Pancreas (tissue), 10 donors: ENCODE data around the gene EEF1AKMT3. TPM values are rescaled to one million over a fixed set of nuclear protein-coding genes. Genes with fewer than 3 reads are reported as not detected.

ENCODE experiments used
- ATAC-seq, 4 donors: fragments of 200-7000 bp; cut with Tn5 transposase; one replicate each; pipeline versions ENCODE4 v1.8.0 to v1.9.1; 2020; ENCODE audit warnings: mild to moderate bottlenecking in 4 of 4, moderate library complexity in 4 of 4
- DNase-seq, 6 donors: peaks; one replicate each; pipeline ENCODE4 v3.0.0-alpha.2; 2020
- FAIRE-seq: peaks from 2 replicates; lab custom pipeline; 2012; peaks lifted over from hg19 to GRCh38; lab: Jason Lieb, UNC
- H3K27ac ChIP-seq, 4 donors: fragments of 200-600 bp; sonication (generic); 1 replicate in 3 of 4; 2 replicates in 1 of 4; pipeline versions ENCODE4 v1.5.0 to v1.8.0; 2020
- H3K27me3 ChIP-seq, 4 donors: fragments of 200-600 bp; one replicate each; pipeline ENCODE4 v1.8.0; 2021
- H3K36me3 ChIP-seq, 3 donors: fragments of 200-600 bp; sonication (generic) in 1 of 3; one replicate each; pipeline versions ENCODE4 v1.5.0 to v1.8.0; 2020 to 2021
- H3K4me1 ChIP-seq, 3 donors: fragments of 200-600 bp; one replicate each; pipeline ENCODE4 v1.8.0; 2021
- H3K4me3 ChIP-seq, 4 donors: fragments of 200-600 bp; sonication (generic) in 2 of 4; one replicate each; pipeline versions ENCODE4 v1.5.0 to v1.8.0; 2020 to 2021
- H3K9me3 ChIP-seq, 4 donors: fragments of 200-600 bp; one replicate each; pipeline ENCODE4 v1.8.0; 2021
- WGBS, 2 donors: extraction: QIAGEN DNeasy Blood & Tissue Kit; methylation state at CpG; one replicate each; pipeline ENCODE4 v1.1.7; 2013; 5-methylcytosine and 5-hydroxymethylcytosine counted together
- intact Hi-C, 3 donors: fragments of 100-400 bp; cut with DNase I; formaldehyde crosslinking; loops; one replicate each; pipeline versions ENCODE4 v1.11.1 to v1.14.2; 2022
- polyA plus RNA-seq, 2 donors: library from polyadenylated mRNA; stranded (reverse); fragments of 200-250 nt; gene quantifications; one replicate each; pipeline ENCODE4 v1.2.3, GENCODE V29; 2013
- total RNA-seq, 6 donors: library from RNA; stranded (reverse); fragmentation: NEBNext Ultra II Directional in 4 of 6; extraction: Animal tissue kit (Norgen Biotek cat#: 25700) in 4 of 6; gene quantifications; one replicate each; pipeline versions ENCODE4 v1.2.1 to v1.2.4, GENCODE V29; 2021 to 2023
- TF ChIP-seq, protein P1 (sequence below), 4 donors: fragments of 200-600 bp; sonication (generic) in 3 of 4; IDR thresholded peaks; one replicate each; pipeline versions ENCODE4 v1.5.0 to v1.8.0; 2021; ENCODE audit warnings: antibody characterized with exemption in 4 of 4
- donor health status: healthy with polysubstance abuse.
- donor health status: DM: no; HTN: no; CAD: no; lungs with moderate emphysema.
- donor health status: DM: no; HTN: no; CAD: no.
- donor health status: control.
- donor health status: control.
- donor health status: Bipolar disorder and iron deficiency.
- donor health status: DM: yes; HTN: yes; CAD: no.
- donor health status: DM: no; HTN: no; CAD: no.
- donor health status: DM: no; HTN: no; CAD: no.
- donor health status: DM: yes; HTN: yes; CAD: no.

EEF1AKMT3 gene
- total and polyA plus RNA-seq, 8 donors, result 3.7 to 20.8 (median 14.4) TPM

DNA sequence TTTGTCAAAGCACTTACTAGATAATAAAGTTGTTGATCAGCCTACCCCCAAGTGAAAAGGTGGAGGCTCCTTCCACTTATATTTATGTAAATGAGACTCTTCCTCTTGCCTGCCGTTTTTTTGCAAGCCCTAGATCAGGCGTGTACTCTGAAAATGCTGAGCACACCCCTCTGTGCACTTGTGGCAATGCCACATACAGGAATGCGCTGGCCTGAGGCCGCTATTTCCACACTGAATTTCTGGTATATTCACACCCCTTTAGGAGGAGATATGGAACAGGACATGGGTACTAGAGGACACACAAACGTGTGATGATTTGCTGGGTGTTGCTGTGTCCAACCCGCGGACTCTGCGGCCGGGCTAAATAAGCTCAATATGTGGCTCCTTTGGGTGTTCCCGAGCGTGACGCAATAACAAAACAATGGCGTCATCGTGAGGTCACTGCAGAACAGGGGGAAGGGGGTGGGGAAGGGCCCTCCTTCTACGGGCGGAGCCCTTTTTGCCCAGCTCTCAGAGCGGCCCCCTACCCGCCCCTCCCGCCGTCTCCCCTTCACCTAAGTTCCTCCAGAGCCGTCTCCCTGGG, 28.1 kb upstream of the EEF1AKMT3 start:
- TF ChIP-seq, protein P1, sequence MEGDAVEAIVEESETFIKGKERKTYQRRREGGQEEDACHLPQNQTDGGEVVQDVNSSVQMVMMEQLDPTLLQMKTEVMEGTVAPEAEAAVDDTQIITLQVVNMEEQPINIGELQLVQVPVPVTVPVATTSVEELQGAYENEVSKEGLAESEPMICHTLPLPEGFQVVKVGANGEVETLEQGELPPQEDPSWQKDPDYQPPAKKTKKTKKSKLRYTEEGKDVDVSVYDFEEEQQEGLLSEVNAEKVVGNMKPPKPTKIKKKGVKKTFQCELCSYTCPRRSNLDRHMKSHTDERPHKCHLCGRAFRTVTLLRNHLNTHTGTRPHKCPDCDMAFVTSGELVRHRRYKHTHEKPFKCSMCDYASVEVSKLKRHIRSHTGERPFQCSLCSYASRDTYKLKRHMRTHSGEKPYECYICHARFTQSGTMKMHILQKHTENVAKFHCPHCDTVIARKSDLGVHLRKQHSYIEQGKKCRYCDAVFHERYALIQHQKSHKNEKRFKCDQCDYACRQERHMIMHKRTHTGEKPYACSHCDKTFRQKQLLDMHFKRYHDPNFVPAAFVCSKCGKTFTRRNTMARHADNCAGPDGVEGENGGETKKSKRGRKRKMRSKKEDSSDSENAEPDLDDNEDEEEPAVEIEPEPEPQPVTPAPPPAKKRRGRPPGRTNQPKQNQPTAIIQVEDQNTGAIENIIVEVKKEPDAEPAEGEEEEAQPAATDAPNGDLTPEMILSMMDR (IDR thresholded peaks at IDR 0.05), result no peak
- peak in 4 of 6 donors; percentile 69 to 82 (median 75) for DNase-seq
- H3K27ac ChIP-seq, result peak overlapping the region; percentile 86 to 95 (median 91)
- intact Hi-C loops, result no loop called here
- ATAC-seq, result peak; percentile 72 to 76 (median 76)
- H3K4me1 ChIP-seq, result peaks cover 0 to 8% (median 0%) of the 10 kb centered on the region in 3 donors
- FAIRE-seq, result no peak
- 5 to 6% methylated on average over 21 of the region's 21 CpGs for WGBS, 2 donors
- H3K27me3 ChIP-seq, result no peaks in the 10 kb centered on the region
- H3K4me3 ChIP-seq, result peak overlapping the region; percentile 23 to 68 (median 64)
- no peaks in the 10 kb centered on the region for H3K9me3 ChIP-seq
- peaks cover 0 to 19% (median 12%) of the 10 kb centered on the region in 3 donors for H3K36me3 ChIP-seq

DNA sequence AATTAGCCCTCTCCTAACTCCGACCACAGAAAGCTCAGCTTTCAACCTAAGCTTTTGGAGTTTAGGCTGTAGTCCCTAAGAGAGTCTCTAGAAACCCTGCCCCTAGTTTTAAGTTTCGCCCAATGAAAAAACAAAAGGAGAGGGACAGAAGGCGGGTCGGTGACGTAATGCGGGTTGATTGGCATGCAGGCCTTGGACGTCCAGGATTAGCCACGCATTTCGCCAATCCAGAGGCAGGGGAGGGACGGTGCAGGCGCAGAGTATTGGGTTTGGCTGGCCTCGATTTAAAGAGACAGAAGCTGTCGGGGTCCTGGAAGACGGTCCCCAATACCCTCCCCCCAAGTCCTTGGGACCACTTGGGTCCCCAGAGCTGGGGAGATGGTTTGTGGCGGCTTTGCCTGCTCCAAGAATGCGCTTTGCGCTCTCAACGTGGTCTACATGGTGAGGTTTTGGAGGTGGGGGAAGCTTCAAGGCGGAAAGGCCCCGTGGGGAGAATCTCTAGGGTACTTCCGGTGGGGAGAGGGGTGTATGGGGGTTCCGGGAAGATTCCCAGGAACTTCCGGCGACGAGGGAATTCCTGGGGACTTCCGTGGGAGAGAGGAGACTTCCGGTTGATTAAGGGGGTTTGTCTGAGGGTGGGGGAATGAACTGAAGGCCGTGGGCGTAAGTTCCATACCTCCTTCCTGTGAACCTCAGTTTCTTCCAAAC, 27.5 kb upstream of the EEF1AKMT3 start, which contains the start of gene TSPAN31:
TSS of gene TSPAN31 (plus strand) at position 263 of the 708 bp plus-strand sequence. CDS start at position 379, 116 bp downstream.
- DNase-seq, result peak; percentile 87 to 98 (median 96)
- no peaks in the 10 kb centered on the region for H3K27me3 ChIP-seq
- 0% methylated on average over 29 of the region's 29 CpGs for WGBS, 2 donors
- TF ChIP-seq, protein P1 (IDR thresholded peaks at IDR 0.05), result no peak
- intact Hi-C loops, result no loop called here
- peak; percentile 97 for ATAC-seq
- peak within 1 kb of the TSS; percentile 86 to 95 (median 91) for H3K27ac ChIP-seq
- H3K4me1 ChIP-seq, result peaks cover 0 to 8% (median 0%) of the 10 kb centered on the region in 3 donors
- H3K4me3 ChIP-seq, result peak within 1 kb of the TSS; percentile 62 to 69 (median 66)
- peaks cover 0 to 19% (median 14%) of the 10 kb centered on the region in 3 donors for H3K36me3 ChIP-seq
- peak; percentile 82 for FAIRE-seq
- H3K9me3 ChIP-seq, result no peaks in the 10 kb centered on the region

DNA sequence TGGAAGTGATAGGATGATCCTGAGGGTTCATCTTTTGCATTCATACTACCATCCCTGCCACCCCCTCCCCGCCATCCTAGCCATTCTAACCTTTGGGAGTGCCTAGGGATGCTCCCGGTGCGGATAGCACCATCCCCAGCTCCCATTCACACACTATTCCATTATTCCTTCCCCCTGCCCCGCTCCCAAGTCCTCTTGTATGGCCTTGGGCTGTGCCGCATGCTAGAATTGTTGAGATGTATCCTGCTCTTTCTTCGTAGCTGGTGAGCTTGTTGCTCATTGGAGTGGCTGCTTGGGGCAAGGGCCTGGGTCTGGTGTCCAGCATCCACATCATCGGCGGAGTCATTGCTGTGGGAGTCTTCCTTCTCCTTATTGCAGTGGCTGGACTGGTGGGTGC, 26.9 kb upstream of the EEF1AKMT3 start:
- DNase-seq, result peak in 1 of 6 donors; percentile 35
- ATAC-seq, result peak; percentile 3 to 11 (median 4)
- intact Hi-C loops, result no loop called here
- H3K4me3 ChIP-seq, result peak overlapping the region; percentile 62 to 69 (median 66)
- no peaks in the 10 kb centered on the region for H3K27me3 ChIP-seq
- H3K9me3 ChIP-seq, result no peaks in the 10 kb centered on the region
- no peak for FAIRE-seq
- peaks cover 0 to 8% (median 0%) of the 10 kb centered on the region in 3 donors for H3K4me1 ChIP-seq
- peaks cover 0 to 23% (median 14%) of the 10 kb centered on the region in 3 donors for H3K36me3 ChIP-seq
- H3K27ac ChIP-seq, result peak overlapping the region; percentile 86 to 95 (median 91)
- TF ChIP-seq, protein P1 (IDR thresholded peaks at IDR 0.05), result no peak
- 33% methylated on average over 8 of the region's 8 CpGs for WGBS, 2 donors

DNA sequence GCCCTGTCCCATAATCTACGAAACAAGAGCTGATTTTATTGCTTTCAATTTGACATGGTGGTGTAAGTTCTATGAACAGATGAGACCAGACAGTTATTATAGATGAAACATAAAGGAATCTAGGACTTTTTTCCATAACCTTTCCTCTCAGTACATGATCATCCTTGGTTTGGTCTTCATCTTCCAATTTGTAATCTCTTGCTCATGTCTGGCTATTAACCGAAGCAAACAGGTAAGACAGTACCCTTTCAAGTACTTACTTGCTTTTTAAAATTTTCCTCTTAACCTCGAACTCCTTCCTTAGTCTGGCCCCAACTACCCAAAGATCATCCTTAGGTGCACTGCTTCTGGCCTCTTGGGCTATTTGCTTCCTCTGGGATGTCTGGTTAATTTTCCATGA, 26.4 kb upstream of the EEF1AKMT3 start:
- H3K4me3 ChIP-seq, result peak overlapping the region in 1 of 4 donors; percentile 65
- H3K4me1 ChIP-seq, result peaks cover 0 to 10% (median 0%) of the 10 kb centered on the region in 3 donors
- no peaks in the 10 kb centered on the region for H3K27me3 ChIP-seq
- peaks cover 0 to 25% (median 14%) of the 10 kb centered on the region in 3 donors for H3K36me3 ChIP-seq
- FAIRE-seq (no peak), ATAC-seq (no peak), DNase-seq (no peak)
- intact Hi-C loops, result no loop called here
- 73 to 87% methylated on average over 3 of the region's 3 CpGs for WGBS, 2 donors
- H3K27ac ChIP-seq, result no peak overlapping the region
- TF ChIP-seq, protein P1 (IDR thresholded peaks at IDR 0.05), result no peak
- H3K9me3 ChIP-seq, result no peaks in the 10 kb centered on the region
